T1000 (cell line): ENCODE data around the gene SLC25A45.
"Not testable (repeated sequence)": the region's sequence is repeated elsewhere in the genome, so short reads cannot be mapped to it uniquely, and the experiment has no call there.

ENCODE experiments used
- DNase-seq: peaks from one replicate; lab custom pipeline; 2025; ENCODE audit warnings: mixed read lengths; lab: John Stamatoyannopoulos, UW

SLC25A45 gene

GRCh38 chr11:65362966-65363365 lies 19.5 kb downstream of the SLC25A45 start:
- DNase-seq: no peak

GRCh38 chr11:65362320-65362931 lies 20.0 kb downstream of the SLC25A45 start:
- DNase-seq: no peak

DNA sequence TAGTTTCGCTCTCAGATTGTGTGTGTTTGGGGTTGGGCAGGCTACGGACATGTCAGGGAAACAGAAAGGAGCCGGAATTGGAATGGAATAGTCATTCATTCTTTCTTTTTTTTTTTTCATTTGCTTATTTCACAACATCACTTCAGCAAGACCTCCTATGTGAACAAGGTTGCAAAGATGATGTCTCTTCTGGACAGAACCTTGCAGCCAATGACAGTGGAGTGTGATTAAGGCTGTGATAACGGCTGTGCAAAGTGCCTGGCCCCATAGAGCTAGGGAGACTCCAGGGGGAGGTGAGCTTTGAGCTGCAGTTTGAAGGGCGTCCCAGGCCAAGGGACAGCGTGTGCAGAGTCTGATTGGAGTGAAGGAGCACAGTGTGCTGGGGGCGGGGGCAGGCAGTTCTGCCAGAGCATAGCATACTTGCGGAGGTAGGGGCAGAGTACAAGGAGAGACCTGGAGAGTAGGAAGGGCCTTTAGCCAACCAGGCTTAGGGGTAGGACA lies 24.5 kb downstream of the SLC25A45 start:
- DNase-seq: no peak

- no peak for DNase-seq
These were observed 26.0 kb downstream of the SLC25A45 start for GRCh38 chr11:65356394-65356972.

- DNase-seq: no peak
These were observed 26.6 kb downstream of the SLC25A45 start for GRCh38 chr11:65355776-65356393.

DNA sequence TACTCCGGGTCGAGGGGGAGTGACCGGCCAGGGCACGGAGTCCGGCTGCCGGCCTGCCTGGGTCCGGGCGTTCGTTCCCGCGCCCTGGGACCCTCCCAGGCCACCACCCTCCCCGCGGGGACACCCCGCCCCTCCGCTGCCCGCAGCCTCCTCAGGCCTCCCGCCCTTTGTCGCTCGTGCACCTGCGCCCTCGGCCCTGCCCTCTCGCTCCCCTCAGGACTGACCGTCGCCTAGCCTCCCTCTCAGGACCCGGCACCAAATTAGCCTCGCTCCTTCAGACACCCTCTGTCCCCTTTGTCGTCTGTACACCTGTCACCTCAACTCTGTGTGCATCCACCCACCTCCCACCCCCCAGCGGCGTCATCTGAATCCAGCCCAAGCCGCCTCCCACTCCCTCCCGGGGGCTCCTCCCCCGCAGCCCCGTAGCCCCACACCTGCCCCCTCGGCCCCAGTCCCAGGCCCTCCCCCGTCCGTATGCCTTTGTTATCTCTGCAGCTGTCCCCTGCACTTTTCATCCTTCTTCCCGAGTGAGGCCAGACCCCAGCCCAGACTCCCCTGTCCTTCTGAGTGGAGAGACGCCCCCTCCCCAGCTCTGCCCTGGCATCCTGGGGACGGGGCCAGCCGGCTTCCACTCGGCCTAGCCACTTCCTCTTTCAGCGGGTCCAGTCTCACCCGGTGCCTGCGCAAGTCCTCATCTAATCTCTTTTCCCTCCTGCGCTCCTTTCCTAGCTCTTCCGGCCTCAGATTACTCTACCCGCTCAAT lies 27.3 kb downstream of the SLC25A45 start:
- DNase-seq: no peak

- DNase-seq: peak; percentile 95
These were observed 28.0 kb downstream of the SLC25A45 start, which contains the start of gene TIGD3 for GRCh38 chr11:65354265-65355012. Gene TIGD3, plus strand, starts transcription at chr11:65354751. Its CDS starts 1,058 bp downstream, at chr11:65355809.

GRCh38 chr11:65353900-65354264 lies 28.6 kb downstream of the SLC25A45 start:
- DNase-seq: no peak

GRCh38 chr11:65353376-65353775 lies 29.1 kb downstream of the SLC25A45 start:
- no peak for DNase-seq

- DNase-seq: no peak
These were observed 29.7 kb downstream of the SLC25A45 start for GRCh38 chr11:65352783-65353182.

GRCh38 chr11:65351511-65351910 lies 30.9 kb downstream of the SLC25A45 start:
- no peak for DNase-seq

GRCh38 chr11:65341856-65342255 lies 40.6 kb downstream of the SLC25A45 start:
- no peak for DNase-seq

- DNase-seq: no peak
These were observed 42.2 kb downstream of the SLC25A45 start for GRCh38 chr11:65340226-65340625.

DNA sequence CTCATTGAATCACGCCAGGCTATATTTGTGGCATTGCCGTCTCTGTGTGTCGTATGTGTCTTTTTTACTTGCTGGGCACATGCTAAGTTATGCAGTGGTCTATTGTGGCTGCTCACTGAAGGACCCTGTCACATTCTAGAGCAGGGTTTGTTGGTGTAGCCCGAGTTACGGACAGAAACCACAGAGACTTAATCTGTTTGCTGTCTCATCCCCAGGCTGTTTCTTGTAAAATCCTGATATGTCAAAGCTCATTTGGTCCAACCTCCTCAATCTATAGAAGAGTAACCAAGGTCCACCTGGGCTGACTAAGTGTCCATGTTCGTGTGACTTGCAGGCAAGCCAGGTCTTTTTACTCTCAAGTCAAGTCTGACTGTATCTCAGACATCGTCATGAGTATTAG lies 43.8 kb downstream of the SLC25A45 start:
- DNase-seq: no peak

GRCh38 chr11:65334696-65335295 lies 47.6 kb downstream of the SLC25A45 start:
- no peak for DNase-seq

DNA sequence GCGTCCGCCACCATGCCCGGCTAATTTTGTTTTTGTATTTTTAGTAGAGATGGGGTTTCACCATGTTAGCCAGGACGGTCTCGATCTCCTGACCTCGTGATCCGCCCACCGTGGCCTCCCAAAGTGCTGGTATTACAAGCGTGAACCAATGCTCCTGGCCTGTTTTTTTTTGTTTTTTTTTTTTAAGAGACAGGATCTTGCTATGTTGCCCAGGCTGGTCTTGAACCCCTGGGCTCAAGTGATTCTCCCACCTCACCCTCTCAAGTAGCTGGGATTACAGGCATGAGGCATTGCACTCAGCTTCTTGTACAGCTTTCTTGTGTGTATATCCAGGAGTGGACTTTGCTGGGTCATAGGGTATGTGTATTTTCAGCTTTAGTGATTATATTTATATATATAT lies 49.9 kb downstream of the SLC25A45 start:
- DNase-seq: not testable (repeated sequence)

DNA sequence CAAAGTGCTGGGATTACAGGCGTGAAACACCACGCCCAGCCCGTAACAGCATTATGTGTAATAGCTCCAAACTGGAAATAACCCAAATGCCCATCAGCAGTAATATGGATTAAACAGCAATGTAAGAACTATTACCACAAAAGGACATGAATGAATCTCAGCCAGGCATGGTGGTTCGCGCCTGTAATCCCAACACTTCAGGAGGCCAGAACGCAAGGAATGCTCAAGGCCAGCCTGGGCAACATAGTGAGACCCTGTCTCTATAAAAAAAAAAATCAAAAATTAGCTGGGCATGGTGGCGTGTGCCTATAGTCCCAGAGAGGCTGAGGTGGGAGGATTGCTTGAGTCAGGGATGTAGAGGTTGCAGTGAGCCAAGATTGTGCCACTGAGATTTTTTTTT lies 51.9 kb downstream of the SLC25A45 start:
- no peak for DNase-seq

DNA sequence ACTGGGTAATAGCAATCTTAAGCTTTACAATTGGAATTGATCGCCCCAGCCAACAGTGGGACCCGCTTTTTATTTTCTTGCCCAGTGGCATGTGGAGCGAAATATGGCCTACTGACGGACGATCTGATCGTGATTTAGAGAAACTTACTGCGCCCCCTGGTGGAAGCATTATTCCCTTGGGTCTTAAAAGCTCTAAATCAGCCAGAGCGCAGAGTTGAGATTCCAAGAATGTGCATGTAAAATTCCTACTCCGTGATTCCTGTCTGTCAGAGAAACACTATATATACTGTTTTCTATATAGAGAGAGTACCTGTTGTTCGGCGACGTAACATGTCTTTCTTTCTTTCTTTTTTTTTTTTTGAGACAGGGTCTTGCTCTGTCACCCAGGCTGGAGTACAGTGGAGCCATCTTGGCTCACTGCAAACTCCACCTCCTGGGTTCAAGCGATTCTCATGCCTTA lies 52.5 kb downstream of the SLC25A45 start:
- DNase-seq: peak; percentile 82

DNA sequence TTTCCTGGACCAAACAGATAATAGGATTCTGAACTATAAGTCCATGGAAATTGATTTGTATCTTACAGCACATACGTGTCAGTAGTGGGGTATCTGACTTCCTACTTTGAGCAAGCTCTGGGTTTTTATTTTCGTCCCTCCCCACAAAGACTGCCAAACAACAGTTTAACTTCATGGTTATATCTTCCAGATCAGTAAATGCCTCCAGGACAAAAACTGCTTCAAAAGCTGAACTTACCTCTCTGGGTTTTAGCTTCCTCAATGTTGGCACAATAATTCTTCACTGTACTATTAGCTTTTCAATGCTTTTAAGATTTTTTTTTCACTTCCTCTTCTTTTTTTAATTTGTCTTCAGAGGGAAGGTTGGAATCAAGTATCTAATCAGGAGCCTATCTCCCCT lies 53.0 kb downstream of the SLC25A45 start:
- DNase-seq: no peak

GRCh38 chr11:65327021-65327420 lies 55.4 kb downstream of the SLC25A45 start:
- DNase-seq: no peak

DNA sequence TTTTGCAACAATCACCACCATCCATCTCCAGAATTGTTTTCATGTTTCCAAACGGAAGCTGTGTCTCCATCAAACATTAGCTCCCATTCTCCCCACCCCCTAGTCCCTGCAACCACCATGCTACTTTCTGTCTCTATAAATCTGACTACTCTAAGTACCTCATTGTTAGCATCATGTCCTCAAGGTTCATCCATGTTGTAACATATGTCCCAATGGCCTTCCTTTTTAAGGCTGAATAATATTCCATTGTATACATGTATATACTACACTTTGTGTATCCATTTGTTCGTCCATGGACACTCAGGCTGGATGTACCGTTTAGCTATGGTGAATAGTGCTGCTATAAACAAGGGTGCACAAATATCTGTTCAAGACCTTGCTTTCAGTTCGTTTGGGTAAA lies 57.0 kb downstream of the SLC25A45 start:
- no peak for DNase-seq
